ENCODE measurements around the gene GYS2.

The GYS2 gene

GRCh38 chr12:21502164-21502496 lies 102.5 kb downstream of the GYS2 start:
- no peak for DNase-seq (ENCODE audit: low spot score)

- DNase-seq (ENCODE audit: low spot score), result peak; percentile 98
Measured at GRCh38 chr12:21501258-21502163, 103.1 kb downstream of the GYS2 start, which contains the start of the genes GOLT1B and RECQL. Gene GOLT1B, plus strand, starts transcription at chr12:21501789. Its CDS starts 135 bp downstream, at chr12:21501924. Gene RECQL, minus strand, starts transcription at chr12:21501635. Its CDS starts 2,065 bp downstream, at chr12:21499570.

GRCh38 chr12:21500786-21501257 lies 103.8 kb downstream of the GYS2 start:
- DNase-seq (ENCODE audit: low spot score), result no peak

GRCh38 chr12:21499765-21500164 lies 104.9 kb downstream of the GYS2 start:
- DNase-seq (ENCODE audit: low spot score), result no peak
